ENCODE measurements around the gene PHF21A. TPM values are rescaled to one million over a fixed set of nuclear protein-coding genes. Genes with fewer than 3 reads are reported as not detected.

Gene PHF21A
- total RNA-seq (10 to 100 TPM; 59.5 to 66.2 TPM), total RNA-seq (7.6 to 124 (median 32.5) reads per million in 172 experiments)
- polyA plus RNA-seq (2013, experiment 1 of 2): 32.6 TPM
- polyA plus RNA-seq (2013, experiment 2 of 2): 48.3 TPM

- H3K9me3 ChIP-seq (ENCODE audit: control insufficient read depth in 1 of 2, insufficient read depth in 1 of 2, low read length in 2 of 2): no peaks in the 10 kb centered on the region
- peak within 1 kb of the TSS; percentile 68 to 70 for H3K27ac ChIP-seq (ENCODE audit: low read depth in 1 of 2, low read length in 2 of 2)
- intact Hi-C loops (cut with DNase I, micrococcal nuclease): loop anchor here (5.0 to 10.0 kb wide), 6 partner anchors 113 to 274 kb away; partner anchors contain the start of genes CRY2 (in 1 of the 2), DGKZ (in 1 of the 2) and PEX16 (in 1 of the 2)
- ChIA-PET CTCF (interaction anchor here (1.0 kb wide), 2 partner anchors 12 to 19 kb away, joined by 3 read pairs; no protein-coding TSS in a partner anchor), POLR2A (interaction anchor here (0.6 to 1.2 kb wide), 4 partner anchors 9 to 274 kb away, joined by 3 to 6 read pairs (median 3); partner anchors contain the start of gene CRY2)
- Mint-ChIP-seq H3K27ac (peak within 1 kb of the TSS; percentile 85), H3K4me1 (ENCODE audit: low read depth) (peaks cover 35% of the 10 kb centered on the region), H3K9me3 (no peaks in the 10 kb centered on the region), H3K27me3 (peaks cover 4% of the 10 kb centered on the region), H3K4me3 (peak within 1 kb of the TSS; percentile 95), H3K36me3 (ENCODE audit: low read depth) (peaks cover 22% of the 10 kb centered on the region)
- DNase-seq: peak; percentile 80 to 95 (median 88)
- H3K27me3 ChIP-seq (ENCODE audit: control insufficient read depth in 1 of 2, insufficient read depth in 2 of 2, low read length in 2 of 2): no peaks in the 10 kb centered on the region
- peak within 1 kb of the TSS; percentile 72 for H3K4me3 ChIP-seq (ENCODE audit: low read length)
- TF ChIP-seq CTCF (IDR thresholded peaks at IDR 0.05): no peak
- peaks cover 15% of the 10 kb centered on the region for H3K4me1 ChIP-seq (ENCODE audit: insufficient read depth, low read length)
- peak; percentile 60 for ATAC-seq (ENCODE audit: poor library complexity)
- H3K36me3 ChIP-seq (ENCODE audit: insufficient read depth, low read length): no peaks in the 10 kb centered on the region
These were observed at the start of gene PHF21A for GRCh38 chr11:46121301-46121723. TSS of gene PHF21A (minus strand) at chr11:46121454. CDS start at chr11:46084219, 37,235 bp downstream.

- ATAC-seq (ENCODE audit: poor library complexity): no peak
- no peaks in the 10 kb centered on the region for H3K36me3 ChIP-seq (ENCODE audit: insufficient read depth, low read length)
- Mint-ChIP-seq H3K36me3 (ENCODE audit: low read depth) (no peaks in the 10 kb centered on the region), H3K9me3 (no peaks in the 10 kb centered on the region), H3K4me3 (no peak overlapping the region), H3K27ac (no peak overlapping the region), H3K4me1 (ENCODE audit: low read depth) (no peaks in the 10 kb centered on the region), H3K27me3 (peaks cover 61% of the 10 kb centered on the region)
- no peaks in the 10 kb centered on the region for H3K4me1 ChIP-seq (ENCODE audit: insufficient read depth, low read length)
- POLR2A ChIA-PET: no interaction called here
- CTCF ChIA-PET: no interaction called here
- peaks cover 3 to 5% of the 10 kb centered on the region in 2 experiments for H3K27me3 ChIP-seq (ENCODE audit: control insufficient read depth in 1 of 2, insufficient read depth in 2 of 2, low read length in 2 of 2)
- H3K4me3 ChIP-seq (ENCODE audit: low read length): no peak overlapping the region
- no peak for DNase-seq
- TF ChIP-seq CTCF (IDR thresholded peaks at IDR 0.05): no peak
- no peak overlapping the region for H3K27ac ChIP-seq (ENCODE audit: low read depth in 1 of 2, low read length in 2 of 2)
- intact Hi-C loops (cut with DNase I, micrococcal nuclease): no loop called here
- no peaks in the 10 kb centered on the region for H3K9me3 ChIP-seq (ENCODE audit: control insufficient read depth in 1 of 2, insufficient read depth in 1 of 2, low read length in 2 of 2)
These were observed 49.5 kb upstream of the PHF21A start for GRCh38 chr11:46170797-46171196.

- TF ChIP-seq CTCF (IDR thresholded peaks at IDR 0.05): no peak
- ChIA-PET POLR2A (no interaction called here), CTCF (no interaction called here)
- Histone ChIP-seq H3K36me3 (ENCODE audit: insufficient read depth, low read length) (no peaks in the 10 kb centered on the region), H3K4me3 (ENCODE audit: low read length) (no peak overlapping the region), H3K27me3 (ENCODE audit: control insufficient read depth in 1 of 2, insufficient read depth in 2 of 2, low read length in 2 of 2) (peaks cover 14 to 17% of the 10 kb centered on the region in 2 experiments), H3K4me1 (ENCODE audit: insufficient read depth, low read length) (no peaks in the 10 kb centered on the region), H3K9me3 (ENCODE audit: control insufficient read depth in 1 of 2, insufficient read depth in 1 of 2, low read length in 2 of 2) (no peaks in the 10 kb centered on the region), H3K27ac (ENCODE audit: low read depth in 1 of 2, low read length in 2 of 2) (no peak overlapping the region)
- H3K36me3 Mint-ChIP-seq (ENCODE audit: low read depth): no peaks in the 10 kb centered on the region
- no peaks in the 10 kb centered on the region for H3K9me3 Mint-ChIP-seq
- intact Hi-C loops (cut with DNase I, micrococcal nuclease): no loop called here
- H3K4me3 Mint-ChIP-seq: no peak overlapping the region
- peaks cover 66% of the 10 kb centered on the region for H3K27me3 Mint-ChIP-seq
- no peaks in the 10 kb centered on the region for H3K4me1 Mint-ChIP-seq (ENCODE audit: low read depth)
- DNase-seq: no peak
- ATAC-seq (ENCODE audit: poor library complexity): no peak
- H3K27ac Mint-ChIP-seq: no peak overlapping the region
These were observed 41.4 kb upstream of the PHF21A start for GRCh38 chr11:46162700-46163099.

Measured in CD4-positive, alpha-beta T cell (primary cell).